Neural cell (in vitro differentiated cells): ENCODE measurements around the gene GLB1L3. TPM values are rescaled to one million over a fixed set of nuclear protein-coding genes. Genes with fewer than 3 reads are reported as not detected.
A peak's percentile ranks its signal among the peaks of the same experiment; 100 is the strongest.
"Not testable (repeated sequence)": the region's sequence is repeated elsewhere in the genome, so short reads cannot be mapped to it uniquely, and the experiment has no call there.

Experiments used
- H2AFZ ChIP-seq: fragments of 200-600, 300-800 bp; sonication (generic), shearing (Covaris generic); 2 replicates; pipeline ENCODE4 v1.6.0; 2014; ENCODE audit warnings: low read depth, mild to moderate bottlenecking, antibody characterized with exemption, low read length, moderate library complexity
- H3F3A ChIP-seq: fragments of 200-600 bp; shearing (Covaris generic); 2 replicates; pipeline ENCODE4 v1.6.1; 2016; ENCODE audit warnings: mild to moderate bottlenecking, moderate library complexity, mixed read lengths, antibody characterized with exemption, low read length; ENCODE audit not compliant: insufficient read depth, poor library complexity, severe bottlenecking
- H3K27ac ChIP-seq: fragments of 200-600, 300-800 bp; sonication (generic), shearing (Covaris generic); 2 replicates; pipeline ENCODE4 v1.5.1; 2014; ENCODE audit warnings: mild to moderate bottlenecking, low read length, moderate library complexity
- H3K27me3 ChIP-seq: fragments of 300-800, 200-600 bp; sonication (generic), shearing (Covaris generic); 2 replicates; pipeline ENCODE4 v1.6.0; 2014; ENCODE audit warnings: mild to moderate bottlenecking, low read depth, low read length, moderate library complexity; ENCODE audit not compliant: insufficient read depth
- H3K36me3 ChIP-seq: fragments of 300-800, 200-600 bp; sonication (generic), shearing (Covaris generic); 2 replicates; pipeline ENCODE4 v1.5.1; 2014; ENCODE audit warnings: mild to moderate bottlenecking, antibody characterized with exemption, low read length, moderate library complexity; ENCODE audit not compliant: insufficient read depth
- H3K4me2 ChIP-seq: fragments of 300-800, 200-600 bp; sonication (generic), shearing (Covaris generic); 2 replicates; pipeline ENCODE4 v1.6.0; 2014; ENCODE audit warnings: mild to moderate bottlenecking, low read length
- H3K4me3 ChIP-seq: fragments of 300-800, 200-600 bp; sonication (generic), shearing (Covaris generic); 2 replicates; pipeline ENCODE4 v1.5.1; 2014; ENCODE audit warnings: mild to moderate bottlenecking, low read length, moderate library complexity
- H3K79me2 ChIP-seq: fragments of 200-600 bp; shearing (Covaris generic); replicated peaks from 2 replicates; pipeline ENCODE4 v1.6.0; 2014; ENCODE audit warnings: mild to moderate bottlenecking, low read length, moderate library complexity; ENCODE audit not compliant: insufficient read depth
- H3K9ac ChIP-seq: fragments of 300-800, 200-600 bp; sonication (generic), shearing (Covaris generic); 2 replicates; pipeline ENCODE4 v1.6.1; 2016; ENCODE audit warnings: mild to moderate bottlenecking, low read length, mixed read lengths
- H3K9me2 ChIP-seq: fragments of 200-600 bp; shearing (Covaris generic); 2 replicates; pipeline ENCODE4 v1.6.1; 2016; ENCODE audit warnings: mild to moderate bottlenecking, low read length, mixed read lengths; ENCODE audit not compliant: insufficient read depth
- H3K9me3 ChIP-seq: fragments of 200-600, 300-800 bp; sonication (generic), shearing (Covaris generic); 2 replicates; pipeline ENCODE4 v1.6.1; 2016; ENCODE audit warnings: mild to moderate bottlenecking, mixed run types, low read length, moderate library complexity, mixed read lengths
- H4K20me1 ChIP-seq: fragments of 200-600 bp; shearing (Covaris generic); 2 replicates; pipeline ENCODE4 v1.6.1; 2016; ENCODE audit warnings: mild to moderate bottlenecking, mixed run types; ENCODE audit not compliant: insufficient read depth
- EP300 ChIP-seq: fragments of 450-650 bp; conservative IDR thresholded peaks from 2 replicates; pipeline ENCODE4 v1.6.1; 2014; ENCODE audit warnings: antibody characterized with exemption, mild to moderate bottlenecking, moderate library complexity; ENCODE audit not compliant: poor library complexity, severe bottlenecking
- EZH2 ChIP-seq: fragments of 200-600, 300-800 bp; shearing (Covaris generic), sonication (generic); IDR thresholded peaks from 2 replicates; pipeline ENCODE4 v1.6.1; 2014; ENCODE audit warnings: antibody characterized with exemption, low read length, borderline replicate concordance, mild to moderate bottlenecking; ENCODE audit not compliant: insufficient read depth, poor library complexity, severe bottlenecking
- MXI1 ChIP-seq: fragments of 450-650 bp; conservative IDR thresholded peaks from 2 replicates; pipeline ENCODE4 v1.6.1; 2014; ENCODE audit warnings: antibody characterized with exemption, mild to moderate bottlenecking; ENCODE audit not compliant: poor library complexity, severe bottlenecking
- POLR2AphosphoS5 ChIP-seq: IDR thresholded peaks from 2 replicates; pipeline ENCODE4 v1.6.1; 2012
- RAD21 ChIP-seq: fragments of 450-650 bp; conservative IDR thresholded peaks from 2 replicates; pipeline ENCODE4 v1.6.1; 2014; ENCODE audit warnings: antibody characterized with exemption, mild to moderate bottlenecking, moderate library complexity
- REST ChIP-seq: IDR thresholded peaks from 2 replicates; pipeline ENCODE4 v1.6.1; 2012; ENCODE audit warnings: borderline replicate concordance
- SMC3 ChIP-seq: fragments of 450-650 bp; conservative IDR thresholded peaks from 2 replicates; pipeline ENCODE4 v1.6.1; 2014; ENCODE audit warnings: antibody characterized with exemption, mild to moderate bottlenecking, moderate library complexity; ENCODE audit not compliant: poor library complexity
- TAF1 ChIP-seq: IDR thresholded peaks from 2 replicates; pipeline ENCODE4 v1.6.1; 2012; ENCODE audit warnings: low read depth
- polyA plus RNA-seq: library from polyadenylated mRNA; depleted of rRNA; stranded (reverse); fragments of >200 nt; gene quantifications from 2 replicates; pipeline ENCODE4 v1.2.3, GENCODE V29; 2014
- TF ChIP-seq, protein P1 (sequence below): fragments of 450-650 bp; IDR thresholded peaks from 2 replicates; pipeline ENCODE4 v1.5.1; 2014; ENCODE audit warnings: antibody characterized with exemption, mild to moderate bottlenecking, moderate library complexity; ENCODE audit not compliant: poor library complexity, severe bottlenecking

The GLB1L3 gene
- polyA plus RNA-seq, 1 donor from 2014 or later, result 0.19 TPM

GRCh38 chr11:134253188-134253993, 22.8 kb upstream of the GLB1L3 start, which contains the start of the genes ACAD8 and THYN1:
Gene ACAD8 (plus strand): TSS chr11:134253568. CDS start chr11:134253601, 33 bp downstream.
Gene THYN1 (minus strand): TSS chr11:134253352. CDS start chr11:134252882, 470 bp downstream.
- Histone ChIP-seq H3F3A (no peaks in the 10 kb centered on the region), H3K36me3 (peaks cover 6% of the 10 kb centered on the region), H2AFZ (peak within 1 kb of the TSS; percentile 81), H3K9me3 (no peaks in the 10 kb centered on the region), H3K4me3 (peak within 1 kb of the TSS; percentile 97), H3K4me2 (peak within 1 kb of the TSS; percentile 92), H3K79me2 (peaks cover 10% of the 10 kb centered on the region), H4K20me1 (no peaks in the 10 kb centered on the region), H3K27me3 (no peaks in the 10 kb centered on the region), H3K9me2 (no peaks in the 10 kb centered on the region), H3K9ac (peak within 1 kb of the TSS; percentile 75), H3K27ac (peak within 1 kb of the TSS; percentile 60)
- peak; percentile 60 for TF ChIP-seq EP300
- TF ChIP-seq REST, result peak; percentile 39
- TF ChIP-seq, protein P1, sequence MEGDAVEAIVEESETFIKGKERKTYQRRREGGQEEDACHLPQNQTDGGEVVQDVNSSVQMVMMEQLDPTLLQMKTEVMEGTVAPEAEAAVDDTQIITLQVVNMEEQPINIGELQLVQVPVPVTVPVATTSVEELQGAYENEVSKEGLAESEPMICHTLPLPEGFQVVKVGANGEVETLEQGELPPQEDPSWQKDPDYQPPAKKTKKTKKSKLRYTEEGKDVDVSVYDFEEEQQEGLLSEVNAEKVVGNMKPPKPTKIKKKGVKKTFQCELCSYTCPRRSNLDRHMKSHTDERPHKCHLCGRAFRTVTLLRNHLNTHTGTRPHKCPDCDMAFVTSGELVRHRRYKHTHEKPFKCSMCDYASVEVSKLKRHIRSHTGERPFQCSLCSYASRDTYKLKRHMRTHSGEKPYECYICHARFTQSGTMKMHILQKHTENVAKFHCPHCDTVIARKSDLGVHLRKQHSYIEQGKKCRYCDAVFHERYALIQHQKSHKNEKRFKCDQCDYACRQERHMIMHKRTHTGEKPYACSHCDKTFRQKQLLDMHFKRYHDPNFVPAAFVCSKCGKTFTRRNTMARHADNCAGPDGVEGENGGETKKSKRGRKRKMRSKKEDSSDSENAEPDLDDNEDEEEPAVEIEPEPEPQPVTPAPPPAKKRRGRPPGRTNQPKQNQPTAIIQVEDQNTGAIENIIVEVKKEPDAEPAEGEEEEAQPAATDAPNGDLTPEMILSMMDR, result peak; percentile 53
- peak; percentile 83 for TF ChIP-seq MXI1
- TF ChIP-seq EZH2, result no peak
- peak; percentile 57 for TF ChIP-seq RAD21
- peak; percentile 73 for TF ChIP-seq POLR2AphosphoS5
- peak; percentile 52 for TF ChIP-seq SMC3
- peak; percentile 23 for TF ChIP-seq TAF1

- no peak for TF ChIP-seq SMC3
- no peak for TF ChIP-seq MXI1
- TF ChIP-seq POLR2AphosphoS5, result no peak
- TF ChIP-seq TAF1, result no peak
- no peak for TF ChIP-seq EZH2
- H3K9me3 ChIP-seq, result no peaks in the 10 kb centered on the region
- no peak overlapping the region for H3K27ac ChIP-seq
- H3F3A ChIP-seq, result no peaks in the 10 kb centered on the region
- peak overlapping the region; percentile 92 for H3K4me2 ChIP-seq
- no peaks in the 10 kb centered on the region for H4K20me1 ChIP-seq
- peaks cover 6% of the 10 kb centered on the region for H3K36me3 ChIP-seq
- H2AFZ ChIP-seq, result no peak overlapping the region
- peak overlapping the region; percentile 97 for H3K4me3 ChIP-seq
- H3K9me2 ChIP-seq, result no peaks in the 10 kb centered on the region
- peaks cover 10% of the 10 kb centered on the region for H3K79me2 ChIP-seq
- no peak overlapping the region for H3K9ac ChIP-seq
- H3K27me3 ChIP-seq, result no peaks in the 10 kb centered on the region
These were observed 21.6 kb upstream of the GLB1L3 start for GRCh38 chr11:134254433-134255183.

GRCh38 chr11:134255184-134255561, 21.0 kb upstream of the GLB1L3 start:
- H3K9me3 ChIP-seq, H3K27me3 ChIP-seq, H3K4me2 ChIP-seq, H4K20me1 ChIP-seq, H3K4me3 ChIP-seq, H3F3A ChIP-seq, H2AFZ ChIP-seq, H3K9me2 ChIP-seq, H3K9ac ChIP-seq, H3K27ac ChIP-seq, H3K36me3 ChIP-seq: not testable (repeated sequence)
- peaks cover 10% of the 10 kb centered on the region for H3K79me2 ChIP-seq
